ENCODE measurements around the gene HOXC4. TPM values are rescaled to one million over a fixed set of nuclear protein-coding genes. Genes with fewer than 3 reads are reported as not detected.

HOXC4 gene
- total RNA-seq, 1 donor from 2014 or later, result not detected

DNA sequence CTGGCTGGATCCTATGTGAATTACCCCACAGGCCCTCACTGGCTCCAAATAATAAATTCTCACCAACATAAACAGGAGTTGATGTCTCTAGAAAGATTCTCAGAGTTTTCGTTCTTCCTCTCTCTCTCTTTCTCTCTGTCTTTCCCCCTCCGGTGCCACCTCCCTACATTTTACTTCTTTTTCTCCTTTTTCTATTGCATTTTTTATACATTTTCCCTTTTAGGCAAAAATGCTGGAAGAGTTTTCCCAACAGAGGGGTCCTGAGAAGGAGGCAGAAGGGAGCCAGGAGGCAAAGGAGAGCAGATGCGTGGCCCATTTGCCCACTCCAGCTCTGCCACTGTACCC lies 26.2 kb upstream of the HOXC4 start:
- H3K36me3 ChIP-seq (ENCODE audit: control insufficient read depth, insufficient read depth, low read length), result no peaks in the 10 kb centered on the region
- TF ChIP-seq, protein P1, sequence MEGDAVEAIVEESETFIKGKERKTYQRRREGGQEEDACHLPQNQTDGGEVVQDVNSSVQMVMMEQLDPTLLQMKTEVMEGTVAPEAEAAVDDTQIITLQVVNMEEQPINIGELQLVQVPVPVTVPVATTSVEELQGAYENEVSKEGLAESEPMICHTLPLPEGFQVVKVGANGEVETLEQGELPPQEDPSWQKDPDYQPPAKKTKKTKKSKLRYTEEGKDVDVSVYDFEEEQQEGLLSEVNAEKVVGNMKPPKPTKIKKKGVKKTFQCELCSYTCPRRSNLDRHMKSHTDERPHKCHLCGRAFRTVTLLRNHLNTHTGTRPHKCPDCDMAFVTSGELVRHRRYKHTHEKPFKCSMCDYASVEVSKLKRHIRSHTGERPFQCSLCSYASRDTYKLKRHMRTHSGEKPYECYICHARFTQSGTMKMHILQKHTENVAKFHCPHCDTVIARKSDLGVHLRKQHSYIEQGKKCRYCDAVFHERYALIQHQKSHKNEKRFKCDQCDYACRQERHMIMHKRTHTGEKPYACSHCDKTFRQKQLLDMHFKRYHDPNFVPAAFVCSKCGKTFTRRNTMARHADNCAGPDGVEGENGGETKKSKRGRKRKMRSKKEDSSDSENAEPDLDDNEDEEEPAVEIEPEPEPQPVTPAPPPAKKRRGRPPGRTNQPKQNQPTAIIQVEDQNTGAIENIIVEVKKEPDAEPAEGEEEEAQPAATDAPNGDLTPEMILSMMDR (IDR thresholded peaks at IDR 0.05; ENCODE audit: insufficient read depth, low read length, severe bottlenecking), result no peak
- peaks cover 79% of the 10 kb centered on the region for H3K27me3 ChIP-seq (ENCODE audit: control insufficient read depth, insufficient read depth, low read length)
- FAIRE-seq, result no peak
- DNase-seq (ENCODE audit: low read depth), result no peak
- no peak overlapping the region for H3K4me3 ChIP-seq (ENCODE audit: low read depth, low read length)

GRCh38 chr12:54028314-54029201 lies 25.1 kb upstream of the HOXC4 start, which contains the start of gene HOXC6:
Gene HOXC6 (plus strand): TSS chr12:54028440. CDS start chr12:54028522, 82 bp downstream.
- DNase-seq (ENCODE audit: low read depth) (no peak), FAIRE-seq (no peak)
- Histone ChIP-seq H3K4me3 (ENCODE audit: low read depth, low read length) (no peak within 1 kb of the TSS), H3K27me3 (ENCODE audit: control insufficient read depth, insufficient read depth, low read length) (peaks cover 80% of the 10 kb centered on the region), H3K36me3 (ENCODE audit: control insufficient read depth, insufficient read depth, low read length) (no peaks in the 10 kb centered on the region)
- TF ChIP-seq, protein P1 (IDR thresholded peaks at IDR 0.05; ENCODE audit: insufficient read depth, low read length, severe bottlenecking), result no peak

DNA sequence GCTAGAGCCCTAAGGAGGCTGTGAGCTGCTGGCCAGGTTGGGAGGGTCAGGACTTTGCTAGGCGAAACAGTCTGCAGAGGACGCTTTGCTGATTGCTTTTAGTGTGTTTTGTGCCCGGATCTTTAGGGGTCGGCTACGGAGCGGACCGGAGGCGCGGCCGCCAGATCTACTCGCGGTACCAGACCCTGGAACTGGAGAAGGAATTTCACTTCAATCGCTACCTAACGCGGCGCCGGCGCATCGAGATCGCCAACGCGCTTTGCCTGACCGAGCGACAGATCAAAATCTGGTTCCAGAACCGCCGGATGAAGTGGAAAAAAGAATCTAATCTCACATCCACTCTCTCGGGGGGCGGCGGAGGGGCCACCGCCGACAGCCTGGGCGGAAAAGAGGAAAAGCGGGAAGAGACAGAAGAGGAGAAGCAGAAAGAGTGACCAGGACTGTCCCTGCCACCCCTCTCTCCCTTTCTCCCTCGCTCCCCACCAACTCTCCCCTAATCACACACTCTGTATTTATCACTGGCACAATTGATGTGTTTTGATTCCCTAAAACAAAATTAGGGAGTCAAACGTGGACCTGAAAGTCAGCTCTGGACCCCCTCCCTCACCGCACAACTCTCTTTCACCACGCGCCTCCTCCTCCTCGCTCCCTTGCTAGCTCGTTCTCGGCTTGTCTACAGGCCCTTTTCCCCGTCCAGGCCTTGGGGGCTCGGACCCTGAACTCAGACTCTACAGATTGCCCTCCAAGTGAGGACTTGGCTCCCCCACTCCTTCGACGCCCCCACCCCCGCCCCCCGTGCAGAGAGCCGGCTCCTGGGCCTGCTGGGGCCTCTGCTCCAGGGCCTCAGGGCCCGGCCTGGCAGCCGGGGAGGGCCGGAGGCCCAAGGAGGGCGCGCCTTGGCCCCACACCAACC lies 23.9 kb upstream of the HOXC4 start:
- FAIRE-seq, result no peak
- H3K4me3 ChIP-seq (ENCODE audit: low read depth, low read length), result no peak overlapping the region
- H3K27me3 ChIP-seq (ENCODE audit: control insufficient read depth, insufficient read depth, low read length), result peaks cover 79% of the 10 kb centered on the region
- TF ChIP-seq, protein P1 (IDR thresholded peaks at IDR 0.05; ENCODE audit: insufficient read depth, low read length, severe bottlenecking), result no peak
- DNase-seq (ENCODE audit: low read depth), result no peak
- H3K36me3 ChIP-seq (ENCODE audit: control insufficient read depth, insufficient read depth, low read length), result no peaks in the 10 kb centered on the region

DNA sequence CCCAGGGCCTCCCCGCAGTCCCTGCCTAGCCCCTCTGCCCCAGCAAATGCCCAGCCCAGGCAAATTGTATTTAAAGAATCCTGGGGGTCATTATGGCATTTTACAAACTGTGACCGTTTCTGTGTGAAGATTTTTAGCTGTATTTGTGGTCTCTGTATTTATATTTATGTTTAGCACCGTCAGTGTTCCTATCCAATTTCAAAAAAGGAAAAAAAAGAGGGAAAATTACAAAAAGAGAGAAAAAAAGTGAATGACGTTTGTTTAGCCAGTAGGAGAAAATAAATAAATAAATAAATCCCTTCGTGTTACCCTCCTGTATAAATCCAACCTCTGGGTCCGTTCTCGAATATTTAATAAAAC lies 23.2 kb upstream of the HOXC4 start:
- Histone ChIP-seq H3K27me3 (ENCODE audit: control insufficient read depth, insufficient read depth, low read length) (peaks cover 80% of the 10 kb centered on the region), H3K4me3 (ENCODE audit: low read depth, low read length) (no peak overlapping the region), H3K36me3 (ENCODE audit: control insufficient read depth, insufficient read depth, low read length) (no peaks in the 10 kb centered on the region)
- FAIRE-seq (no peak), DNase-seq (ENCODE audit: low read depth) (no peak)
- TF ChIP-seq, protein P1 (IDR thresholded peaks at IDR 0.05; ENCODE audit: insufficient read depth, low read length, severe bottlenecking), result no peak

- peaks cover 80% of the 10 kb centered on the region for H3K27me3 ChIP-seq (ENCODE audit: control insufficient read depth, insufficient read depth, low read length)
- no peak overlapping the region for H3K4me3 ChIP-seq (ENCODE audit: low read depth, low read length)
- DNase-seq (ENCODE audit: low read depth) (no peak), FAIRE-seq (no peak)
- no peaks in the 10 kb centered on the region for H3K36me3 ChIP-seq (ENCODE audit: control insufficient read depth, insufficient read depth, low read length)
- TF ChIP-seq, protein P1 (IDR thresholded peaks at IDR 0.05; ENCODE audit: insufficient read depth, low read length, severe bottlenecking), result no peak
Measured at GRCh38 chr12:54030889-54031471, 22.7 kb upstream of the HOXC4 start.
